ENCODE data around the gene TCF15. TPM values are rescaled to one million over a fixed set of nuclear protein-coding genes. Genes with fewer than 3 reads are reported as not detected.

TCF15 gene
- total RNA-seq, 4 donors from 2014 or later = not detected

DNA sequence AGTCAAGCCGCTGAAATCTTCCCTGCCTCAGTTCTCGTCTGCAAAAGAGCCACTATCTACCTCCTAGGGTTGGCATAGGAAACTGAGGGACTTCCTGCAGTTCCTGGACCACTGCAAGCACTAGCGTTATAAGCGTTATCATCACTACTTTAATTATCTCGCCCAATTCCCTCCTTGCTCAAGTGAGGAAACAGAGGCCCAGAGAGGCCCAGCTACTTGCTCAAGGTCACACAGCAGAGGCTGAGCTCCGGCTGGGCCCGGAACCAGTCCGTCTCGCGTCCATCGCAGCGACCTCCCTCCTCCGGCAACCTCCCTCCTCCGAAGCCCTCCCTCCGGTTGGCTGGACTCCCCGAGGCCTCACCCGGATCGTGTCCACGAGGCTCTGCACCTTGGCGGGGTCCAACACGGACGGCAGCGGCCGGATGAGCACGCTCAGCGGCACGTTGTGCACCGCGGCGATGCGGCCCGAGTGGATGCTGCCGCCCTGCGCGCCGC lies 42.6 kb upstream of the TCF15 start:
- DNase-seq = peak; percentile 22
- peaks cover 0 to 13% (median 6%) of the 10 kb centered on the region in 4 donors for H3K36me3 ChIP-seq
- WGBS, 2 donors (ENCODE audit: low coverage in 1 of 2) = 2% methylated on average over 25 of the region's 36 CpGs; no CpG with 5 or more reads in 1 of the 2 donors
- TF ChIP-seq, protein P1, sequence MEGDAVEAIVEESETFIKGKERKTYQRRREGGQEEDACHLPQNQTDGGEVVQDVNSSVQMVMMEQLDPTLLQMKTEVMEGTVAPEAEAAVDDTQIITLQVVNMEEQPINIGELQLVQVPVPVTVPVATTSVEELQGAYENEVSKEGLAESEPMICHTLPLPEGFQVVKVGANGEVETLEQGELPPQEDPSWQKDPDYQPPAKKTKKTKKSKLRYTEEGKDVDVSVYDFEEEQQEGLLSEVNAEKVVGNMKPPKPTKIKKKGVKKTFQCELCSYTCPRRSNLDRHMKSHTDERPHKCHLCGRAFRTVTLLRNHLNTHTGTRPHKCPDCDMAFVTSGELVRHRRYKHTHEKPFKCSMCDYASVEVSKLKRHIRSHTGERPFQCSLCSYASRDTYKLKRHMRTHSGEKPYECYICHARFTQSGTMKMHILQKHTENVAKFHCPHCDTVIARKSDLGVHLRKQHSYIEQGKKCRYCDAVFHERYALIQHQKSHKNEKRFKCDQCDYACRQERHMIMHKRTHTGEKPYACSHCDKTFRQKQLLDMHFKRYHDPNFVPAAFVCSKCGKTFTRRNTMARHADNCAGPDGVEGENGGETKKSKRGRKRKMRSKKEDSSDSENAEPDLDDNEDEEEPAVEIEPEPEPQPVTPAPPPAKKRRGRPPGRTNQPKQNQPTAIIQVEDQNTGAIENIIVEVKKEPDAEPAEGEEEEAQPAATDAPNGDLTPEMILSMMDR (IDR thresholded peaks at IDR 0.05) = no peak
- H3K27me3 ChIP-seq = no peaks in the 10 kb centered on the region
- peaks cover 0 to 22% (median 12%) of the 10 kb centered on the region in 4 donors for H3K4me1 ChIP-seq
- H3K9me3 ChIP-seq = no peaks in the 10 kb centered on the region
- H3K4me3 ChIP-seq = peak overlapping the region; percentile 43 to 80 (median 74)
- intact Hi-C loops (cut with DNase I; ENCODE audit: low total_unique reads) (no loop called here), in situ Hi-C loops (cut with MboI; ENCODE audit: low pct_ligation_motif_present in 1 of 4, low pct_unique_long_range_greater_than_20kb in 1 of 4, low sequenced_read_pairs in 3 of 4) (loop anchor here in 1 of 4 donors (10.0 kb wide), 1 partner anchor 88 kb away; no protein-coding TSS in a partner anchor)
- peak overlapping the region; percentile 76 to 89 (median 81) for H3K27ac ChIP-seq

GRCh38 chr20:651713-652614 lies 41.9 kb upstream of the TCF15 start:
- peak; percentile 27 for DNase-seq
- Histone ChIP-seq H3K4me1 (peaks cover 0 to 22% (median 12%) of the 10 kb centered on the region in 4 donors), H3K27me3 (no peaks in the 10 kb centered on the region), H3K36me3 (peaks cover 0 to 15% (median 7%) of the 10 kb centered on the region in 4 donors), H3K27ac (peak overlapping the region; percentile 76 to 89 (median 81)), H3K4me3 (peak overlapping the region; percentile 43 to 80 (median 74)), H3K9me3 (no peaks in the 10 kb centered on the region)
- intact Hi-C loops (cut with DNase I; ENCODE audit: low total_unique reads) = no loop called here
- 47 to 60% methylated on average over 13 to 18 of the region's 20 CpGs for WGBS, 2 donors (ENCODE audit: low coverage in 1 of 2)
- no peak for TF ChIP-seq POLR2A (IDR thresholded peaks at IDR 0.05)
- TF ChIP-seq, protein P1 (IDR thresholded peaks at IDR 0.05) = no peak
- TF ChIP-seq EP300 (IDR thresholded peaks at IDR 0.05; ENCODE audit: low read depth) = no peak
- no peak for TF ChIP-seq POLR2AphosphoS5 (IDR thresholded peaks at IDR 0.05)
- in situ Hi-C loops (cut with MboI; ENCODE audit: low pct_ligation_motif_present in 1 of 4, low pct_unique_long_range_greater_than_20kb in 1 of 4, low sequenced_read_pairs in 3 of 4) = loop anchor here in 1 of 4 donors (10.0 kb wide), 1 partner anchor 87 kb away; no protein-coding TSS in a partner anchor

- no peak overlapping the region for H3K27ac ChIP-seq
- no peak for TF ChIP-seq POLR2AphosphoS5 (IDR thresholded peaks at IDR 0.05)
- TF ChIP-seq, protein P1 (IDR thresholded peaks at IDR 0.05) = peak in 1 of 5 experiments; percentile 14
- intact Hi-C loops (cut with DNase I; ENCODE audit: low total_unique reads) (no loop called here), in situ Hi-C loops (cut with MboI; ENCODE audit: low pct_ligation_motif_present in 1 of 4, low pct_unique_long_range_greater_than_20kb in 1 of 4, low sequenced_read_pairs in 3 of 4) (loop anchor here in 1 of 4 donors (10.0 kb wide), 1 partner anchor 86 kb away; no protein-coding TSS in a partner anchor)
- H3K9me3 ChIP-seq = no peaks in the 10 kb centered on the region
- DNase-seq = no peak
- H3K27me3 ChIP-seq = no peaks in the 10 kb centered on the region
- peaks cover 0 to 15% (median 7%) of the 10 kb centered on the region in 4 donors for H3K36me3 ChIP-seq
- H3K4me3 ChIP-seq = no peak overlapping the region
- peaks cover 0 to 22% (median 12%) of the 10 kb centered on the region in 4 donors for H3K4me1 ChIP-seq
- 81 to 83% methylated on average over 5 of the region's 5 CpGs for WGBS, 2 donors (ENCODE audit: low coverage in 1 of 2)
Observed at GRCh38 chr20:650954-651353, 40.8 kb upstream of the TCF15 start.

DNA sequence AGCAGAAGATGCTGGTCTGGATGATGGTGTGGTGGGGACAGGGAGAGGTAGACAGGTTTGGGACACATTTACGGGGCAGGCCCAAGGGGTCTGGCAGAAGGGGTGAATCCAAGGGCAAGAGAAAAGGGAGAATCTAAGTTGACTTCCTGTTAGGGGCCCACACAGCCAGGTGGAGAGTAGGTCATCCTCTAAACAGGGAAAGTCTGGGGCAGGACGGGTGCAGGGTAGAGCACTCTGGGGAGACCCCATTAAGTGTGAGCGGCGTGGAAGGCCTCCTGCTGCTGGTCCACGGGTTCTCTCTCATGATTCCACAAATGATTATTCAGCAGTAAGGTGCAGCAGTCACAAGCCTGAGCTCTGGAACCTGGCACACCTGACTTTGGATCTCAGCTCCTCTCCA lies 40.2 kb upstream of the TCF15 start:
- WGBS, 2 donors (ENCODE audit: low coverage in 1 of 2) = 91% methylated on average over 5 of the region's 5 CpGs; no CpG with 5 or more reads in 1 of the 2 donors
- Histone ChIP-seq H3K9me3 (no peaks in the 10 kb centered on the region), H3K27me3 (no peaks in the 10 kb centered on the region), H3K27ac (no peak overlapping the region), H3K4me3 (no peak overlapping the region), H3K36me3 (peaks cover 0 to 15% (median 7%) of the 10 kb centered on the region in 4 donors), H3K4me1 (peaks cover 0 to 29% (median 12%) of the 10 kb centered on the region in 4 donors)
- in situ Hi-C loops (cut with MboI; ENCODE audit: low pct_ligation_motif_present in 1 of 4, low pct_unique_long_range_greater_than_20kb in 1 of 4, low sequenced_read_pairs in 3 of 4) = loop anchor here in 1 of 4 donors (10.0 kb wide), 1 partner anchor 85 kb away; no protein-coding TSS in a partner anchor
- no peak for TF ChIP-seq POLR2A (IDR thresholded peaks at IDR 0.05)
- TF ChIP-seq, protein P1 (IDR thresholded peaks at IDR 0.05) = no peak
- intact Hi-C loops (cut with DNase I; ENCODE audit: low total_unique reads) = no loop called here
- no peak for DNase-seq

All from transverse colon (tissue), 4 donors.